Esophagus muscularis mucosa (tissue), 4 donors: ENCODE measurements around the gene BRINP1. TPM values are rescaled to one million over a fixed set of nuclear protein-coding genes. Genes with fewer than 3 reads are reported as not detected.

ENCODE experiments used
- DNase-seq: peaks from one replicate; pipeline ENCODE4 v3.0.0-alpha.2; 2017; ENCODE audit errors: extremely low spot score
- H3K27ac ChIP-seq, 4 donors: fragments of 200-600 bp; sonication (generic); replicated peaks in 1 of 4; 1 replicate in 3 of 4; 2 replicates in 1 of 4; pipeline ENCODE4 v1.5.1; 2016 to 2019; ENCODE audit warnings: mild to moderate bottlenecking in 1 of 4
- H3K27me3 ChIP-seq, 4 donors: fragments of 200-600 bp; sonication (generic); one replicate each; pipeline versions ENCODE4 v1.5.1 to v1.6.0; 2016 to 2019
- H3K36me3 ChIP-seq, 4 donors: fragments of 200-600 bp; sonication (generic); one replicate each; pipeline ENCODE4 v1.5.1; 2016 to 2019
- H3K4me1 ChIP-seq, 4 donors: fragments of 200-600 bp; sonication (generic); one replicate each; pipeline ENCODE4 v1.5.1; 2016 to 2019
- H3K4me3 ChIP-seq, 4 donors: fragments of 200-600 bp; sonication (generic); 1 replicate in 2 of 4; 2 replicates in 2 of 4; pipeline ENCODE4 v1.5.1; 2016 to 2019; ENCODE audit warnings: mild to moderate bottlenecking in 4 of 4, moderate library complexity in 1 of 4
- H3K9me3 ChIP-seq, 4 donors: fragments of 200-600 bp; sonication (generic); 1 replicate in 3 of 4; 2 replicates in 1 of 4; pipeline ENCODE4 v1.5.1; 2016 to 2019
- EP300 ChIP-seq: sonication (generic); formaldehyde crosslinking; IDR thresholded peaks from one replicate; pipeline ENCODE4 v1.6.1; 2017; ENCODE audit warnings: antibody characterized with exemption
- POLR2A ChIP-seq: fragments of 450-650 bp; IDR thresholded peaks from one replicate; pipeline ENCODE4 v1.6.1; 2017; ENCODE audit warnings: antibody characterized with exemption, moderate library complexity, mild to moderate bottlenecking, low read depth
- POLR2AphosphoS5 ChIP-seq, 2 donors: sonication (generic); formaldehyde crosslinking; IDR thresholded peaks; one replicate each; pipeline ENCODE4 v1.6.1; 2017; ENCODE audit warnings: antibody characterized with exemption in 2 of 2
- WGBS: methylation state at CpG from one replicate; pipeline ENCODE4 v1.1.5; 2018; 5-methylcytosine and 5-hydroxymethylcytosine counted together
- intact Hi-C: fragments of 100-400 bp; cut with DNase I; formaldehyde crosslinking; loops from one replicate; pipeline ENCODE4 v1.15.1; 2023
- total RNA-seq, 4 donors: library from RNA; depleted of rRNA; stranded (reverse); fragments of >200 nt; gene quantifications; one replicate each; pipeline versions ENCODE4 v1.1.0 to v1.2.1, GENCODE V29; 2016
- TF ChIP-seq, protein P1 (sequence below), 3 experiments: fragments of 200-600 bp in 2 of 3; fragments of 450-650 bp in 1 of 3; sonication (generic) in 2 of 3; IDR thresholded peaks; one replicate each; pipeline ENCODE4 v1.5.1; 2017 to 2019; ENCODE audit warnings: antibody characterized with exemption in 3 of 3, mild to moderate bottlenecking in 2 of 3, moderate library complexity in 1 of 3

Gene BRINP1
- total RNA-seq, 4 donors from 2014 or later, result not detected

DNA sequence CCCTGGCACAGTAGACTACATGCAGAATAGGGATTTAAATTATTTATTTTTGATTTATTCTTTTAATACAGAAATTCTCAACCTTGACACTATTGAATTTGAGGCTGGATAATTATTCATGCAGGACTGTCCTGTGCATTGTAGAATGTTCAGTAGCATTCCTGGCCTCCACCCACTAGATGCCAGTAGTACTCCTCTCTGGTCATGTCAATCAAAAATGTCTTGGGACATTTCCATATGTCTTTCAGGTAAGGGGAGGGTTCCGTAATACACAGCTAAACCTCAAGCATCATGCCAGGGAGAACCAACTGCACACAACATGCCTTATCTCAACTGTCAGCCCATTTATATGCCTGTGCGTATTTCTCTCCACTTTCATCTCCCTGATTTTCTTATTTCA lies 231.8 kb downstream of the BRINP1 start:
- intact Hi-C loops, result no loop called here
- H3K4me1 ChIP-seq, result no peaks in the 10 kb centered on the region
- TF ChIP-seq, protein P1, sequence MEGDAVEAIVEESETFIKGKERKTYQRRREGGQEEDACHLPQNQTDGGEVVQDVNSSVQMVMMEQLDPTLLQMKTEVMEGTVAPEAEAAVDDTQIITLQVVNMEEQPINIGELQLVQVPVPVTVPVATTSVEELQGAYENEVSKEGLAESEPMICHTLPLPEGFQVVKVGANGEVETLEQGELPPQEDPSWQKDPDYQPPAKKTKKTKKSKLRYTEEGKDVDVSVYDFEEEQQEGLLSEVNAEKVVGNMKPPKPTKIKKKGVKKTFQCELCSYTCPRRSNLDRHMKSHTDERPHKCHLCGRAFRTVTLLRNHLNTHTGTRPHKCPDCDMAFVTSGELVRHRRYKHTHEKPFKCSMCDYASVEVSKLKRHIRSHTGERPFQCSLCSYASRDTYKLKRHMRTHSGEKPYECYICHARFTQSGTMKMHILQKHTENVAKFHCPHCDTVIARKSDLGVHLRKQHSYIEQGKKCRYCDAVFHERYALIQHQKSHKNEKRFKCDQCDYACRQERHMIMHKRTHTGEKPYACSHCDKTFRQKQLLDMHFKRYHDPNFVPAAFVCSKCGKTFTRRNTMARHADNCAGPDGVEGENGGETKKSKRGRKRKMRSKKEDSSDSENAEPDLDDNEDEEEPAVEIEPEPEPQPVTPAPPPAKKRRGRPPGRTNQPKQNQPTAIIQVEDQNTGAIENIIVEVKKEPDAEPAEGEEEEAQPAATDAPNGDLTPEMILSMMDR (IDR thresholded peaks at IDR 0.05), result no peak
- TF ChIP-seq POLR2AphosphoS5 (IDR thresholded peaks at IDR 0.05) (no peak), POLR2A (no peak), EP300 (no peak)
- no peaks in the 10 kb centered on the region for H3K36me3 ChIP-seq
- 89% methylated on average over 2 of the region's 2 CpGs for WGBS
- no peak overlapping the region for H3K27ac ChIP-seq
- H3K9me3 ChIP-seq, result no peaks in the 10 kb centered on the region
- no peak overlapping the region for H3K4me3 ChIP-seq
- DNase-seq, result no peak
- no peaks in the 10 kb centered on the region for H3K27me3 ChIP-seq

DNA sequence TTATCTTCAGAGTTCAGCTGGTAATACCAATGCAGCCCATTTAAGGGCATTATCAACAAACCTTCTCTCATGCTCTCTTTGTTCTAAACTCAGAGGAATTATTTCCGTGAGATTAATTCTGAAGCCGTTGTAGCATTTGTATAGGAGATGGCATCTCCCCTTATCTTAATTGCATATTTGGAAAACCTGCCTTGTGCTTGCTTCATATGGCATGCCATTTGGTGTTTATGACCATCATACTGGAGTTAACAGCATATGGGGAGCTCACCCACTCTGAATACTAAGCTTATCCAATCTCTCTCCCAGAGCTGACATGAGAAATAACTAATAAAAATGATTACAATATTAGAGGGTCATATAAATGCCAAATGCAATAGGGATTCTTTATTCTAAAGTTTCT lies 243.2 kb downstream of the BRINP1 start:
- Histone ChIP-seq H3K4me1 (no peaks in the 10 kb centered on the region), H3K27me3 (peaks cover 0 to 5% (median 0%) of the 10 kb centered on the region in 4 donors), H3K36me3 (no peaks in the 10 kb centered on the region), H3K27ac (no peak overlapping the region), H3K9me3 (no peaks in the 10 kb centered on the region), H3K4me3 (no peak overlapping the region)
- 55% methylated on average over 2 of the region's 2 CpGs for WGBS
- intact Hi-C loops, result no loop called here
- no peak for DNase-seq
- TF ChIP-seq EP300 (no peak), POLR2A (no peak), POLR2AphosphoS5 (IDR thresholded peaks at IDR 0.05) (no peak)
- TF ChIP-seq, protein P1 (IDR thresholded peaks at IDR 0.05), result no peak

GRCh38 chr9:119121899-119122298 lies 247.3 kb downstream of the BRINP1 start:
- no peaks in the 10 kb centered on the region for H3K4me1 ChIP-seq
- 93% methylated on average over 1 of the region's 1 CpG for WGBS
- H3K9me3 ChIP-seq, result no peaks in the 10 kb centered on the region
- peaks cover 0 to 5% (median 0%) of the 10 kb centered on the region in 4 donors for H3K27me3 ChIP-seq
- H3K4me3 ChIP-seq, result no peak overlapping the region
- intact Hi-C loops, result no loop called here
- H3K36me3 ChIP-seq, result no peaks in the 10 kb centered on the region
- TF ChIP-seq, protein P1 (IDR thresholded peaks at IDR 0.05), result no peak
- TF ChIP-seq EP300 (no peak), POLR2A (no peak), POLR2AphosphoS5 (IDR thresholded peaks at IDR 0.05) (no peak)
- DNase-seq, result no peak
- no peak overlapping the region for H3K27ac ChIP-seq

- no peak overlapping the region for H3K27ac ChIP-seq
- H3K27me3 ChIP-seq, result peaks cover 0 to under 1% (median 0%) of the 10 kb centered on the region in 4 donors
- no peaks in the 10 kb centered on the region for H3K36me3 ChIP-seq
- TF ChIP-seq POLR2A (no peak), EP300 (no peak), POLR2AphosphoS5 (IDR thresholded peaks at IDR 0.05) (no peak)
- TF ChIP-seq, protein P1 (IDR thresholded peaks at IDR 0.05), result no peak
- no peaks in the 10 kb centered on the region for H3K9me3 ChIP-seq
- no peak overlapping the region for H3K4me3 ChIP-seq
- DNase-seq, result no peak
- H3K4me1 ChIP-seq, result no peaks in the 10 kb centered on the region
- intact Hi-C loops, result no loop called here
Observed at GRCh38 chr9:119117409-119117808, 251.8 kb downstream of the BRINP1 start.
